Measurements from ENCODE around the gene STRN4. TPM values are rescaled to one million over a fixed set of nuclear protein-coding genes. Genes with fewer than 3 reads are reported as not detected.

STRN4 gene
- total RNA-seq, 2 experiments from 2014 or later, result 52.5 to 63.5 TPM

- no peaks in the 10 kb centered on the region for H3K27me3 Mint-ChIP-seq
- TF ChIP-seq CTCF (IDR thresholded peaks at IDR 0.05), result no peak
- H3K36me3 Mint-ChIP-seq (ENCODE audit: low read depth), result peaks cover 50% of the 10 kb centered on the region
- ChIA-PET POLR2A (interaction anchor here (1.4 kb wide), 1 partner anchor 10 kb away, joined by 4 read pairs; no protein-coding TSS in a partner anchor), CTCF (interaction anchor here (3.7 to 6.4 kb wide), 2 partner anchors 11 to 21 kb away, joined by 43 to 95 read pairs; partner anchors contain the start of gene PRKD2)
- H3K9me3 Mint-ChIP-seq, result no peaks in the 10 kb centered on the region
- no peak for ATAC-seq
- intact Hi-C loops (cut with micrococcal nuclease), result loop anchor here (10.0 kb wide), 1 partner anchor 111 kb away; no protein-coding TSS in a partner anchor
- DNase-seq, result no peak
- no peak overlapping the region for H3K27ac Mint-ChIP-seq
- H3K4me1 Mint-ChIP-seq (ENCODE audit: low read depth), result peaks cover 11% of the 10 kb centered on the region
- no peak overlapping the region for H3K4me3 Mint-ChIP-seq
Observed at GRCh38 chr19:46725859-46726393, 20.3 kb downstream of the STRN4 start.

- peaks cover 51% of the 10 kb centered on the region for H3K36me3 Mint-ChIP-seq (ENCODE audit: low read depth)
- H3K27ac Mint-ChIP-seq, result no peak overlapping the region
Observed at GRCh38 chr19:46725036-46725820, 21.0 kb downstream of the STRN4 start.

GRCh38 chr19:46724468-46724867 lies 21.8 kb downstream of the STRN4 start:
- Mint-ChIP-seq H3K4me1 (ENCODE audit: low read depth) (peaks cover 17% of the 10 kb centered on the region), H3K9me3 (no peaks in the 10 kb centered on the region), H3K27ac (no peak overlapping the region), H3K4me3 (no peak overlapping the region), H3K27me3 (no peaks in the 10 kb centered on the region), H3K36me3 (ENCODE audit: low read depth) (peaks cover 51% of the 10 kb centered on the region)
- intact Hi-C loops (cut with micrococcal nuclease), result loop anchor here (10.0 kb wide), 1 partner anchor 110 kb away; no protein-coding TSS in a partner anchor
- POLR2A ChIA-PET, result interaction anchor here (1.0 to 2.6 kb wide), 4 partner anchors 9 to 33 kb away, joined by 3 to 7 read pairs (median 4); no protein-coding TSS in a partner anchor
- CTCF ChIA-PET, result interaction anchor here (1.1 to 1.2 kb wide), 3 partner anchors 14 to 20 kb away, joined by 3 read pairs; no protein-coding TSS in a partner anchor
- no peak for TF ChIP-seq CTCF (IDR thresholded peaks at IDR 0.05)
- DNase-seq (no peak), ATAC-seq (no peak)

More at GRCh38 chr19:46725036-46725820, 21.0 kb downstream of the STRN4 start:
- intact Hi-C loops (cut with micrococcal nuclease), result loop anchor here (10.0 kb wide), 1 partner anchor 110 kb away; no protein-coding TSS in a partner anchor
- Mint-ChIP-seq H3K4me3 (no peak overlapping the region), H3K9me3 (no peaks in the 10 kb centered on the region), H3K4me1 (ENCODE audit: low read depth) (peaks cover 15% of the 10 kb centered on the region), H3K27me3 (no peaks in the 10 kb centered on the region)
- ChIA-PET POLR2A (interaction anchor here (1.0 to 1.4 kb wide), 3 partner anchors 10 to 34 kb away, joined by 3 to 4 read pairs (median 3); no protein-coding TSS in a partner anchor), CTCF (interaction anchor here (1.1 to 1.2 kb wide), 3 partner anchors 13 to 21 kb away, joined by 3 read pairs; no protein-coding TSS in a partner anchor)
- DNase-seq (no peak), ATAC-seq (no peak)
- TF ChIP-seq CTCF (IDR thresholded peaks at IDR 0.05), result no peak

- no peaks in the 10 kb centered on the region for H3K9me3 Mint-ChIP-seq
- POLR2A ChIA-PET, result interaction anchor here (0.7 to 2.6 kb wide), 4 partner anchors 9 to 112 kb away, joined by 3 to 7 read pairs (median 4); no protein-coding TSS in a partner anchor
- H3K4me3 Mint-ChIP-seq, result no peak overlapping the region
- TF ChIP-seq CTCF (IDR thresholded peaks at IDR 0.05), result no peak
- peaks cover 48% of the 10 kb centered on the region for H3K36me3 Mint-ChIP-seq (ENCODE audit: low read depth)
- ATAC-seq (no peak), DNase-seq (no peak)
- intact Hi-C loops (cut with micrococcal nuclease), result loop anchor here (10.0 kb wide), 1 partner anchor 109 kb away; no protein-coding TSS in a partner anchor
- CTCF ChIA-PET, result interaction anchor here (0.6 to 2.1 kb wide), 5 partner anchors 8 to 35 kb away, joined by 3 to 10 read pairs (median 3); no protein-coding TSS in a partner anchor
- H3K4me1 Mint-ChIP-seq (ENCODE audit: low read depth), result peaks cover 22% of the 10 kb centered on the region
- H3K27ac Mint-ChIP-seq, result no peak overlapping the region
- no peaks in the 10 kb centered on the region for H3K27me3 Mint-ChIP-seq
Observed at GRCh38 chr19:46723471-46723870, 22.8 kb downstream of the STRN4 start.
